T-helper 22 cell (primary cell): ENCODE data around the gene OR14A16.

Experiments used
- DNase-seq: peaks from one replicate; pipeline ENCODE4 v3.0.0-alpha.2; 2020; ENCODE audit warnings: low read depth

OR14A16 gene

GRCh38 chr1:247824023-247824422 lies at the start of gene OR14A16:
Gene OR14A16 (minus strand): TSS chr1:247824119. CDS start chr1:247815729, 8,390 bp downstream.
- no peak for DNase-seq

GRCh38 chr1:247865416-247865815 lies 41.5 kb upstream of the OR14A16 start:
- DNase-seq, result no peak

- no peak for DNase-seq
Observed at GRCh38 chr1:247864644-247865043, 40.7 kb upstream of the OR14A16 start.

GRCh38 chr1:247862756-247863155 lies 38.8 kb upstream of the OR14A16 start:
- DNase-seq, result no peak

GRCh38 chr1:247857985-247858619 lies 34.2 kb upstream of the OR14A16 start:
- no peak for DNase-seq

- DNase-seq, result no peak
Observed at GRCh38 chr1:247857069-247857984, 33.4 kb upstream of the OR14A16 start, which contains the start of gene TRIM58. Gene TRIM58 (plus strand): TSS chr1:247857187. CDS start chr1:247857247, 60 bp downstream.

GRCh38 chr1:247855911-247856310 lies 32.0 kb upstream of the OR14A16 start:
- no peak for DNase-seq

- no peak for DNase-seq
Observed at GRCh38 chr1:247854899-247855545, 31.1 kb upstream of the OR14A16 start.

- no peak for DNase-seq
Observed at GRCh38 chr1:247849616-247850015, 25.7 kb upstream of the OR14A16 start.

GRCh38 chr1:247848346-247848745 lies 24.4 kb upstream of the OR14A16 start:
- DNase-seq, result no peak

GRCh38 chr1:247845693-247846017 lies 21.7 kb upstream of the OR14A16 start:
- no peak for DNase-seq

GRCh38 chr1:247845011-247845692 lies 21.2 kb upstream of the OR14A16 start:
- no peak for DNase-seq

GRCh38 chr1:247843411-247843810 lies 19.5 kb upstream of the OR14A16 start:
- DNase-seq, result no peak

GRCh38 chr1:247841796-247842195 lies 17.9 kb upstream of the OR14A16 start, which contains the start of gene OR11L1:
Gene OR11L1 (minus strand): TSS chr1:247841896. CDS start chr1:247841896, 0 bp downstream.
- DNase-seq, result no peak

GRCh38 chr1:247840818-247841217 lies 16.9 kb upstream of the OR14A16 start:
- DNase-seq, result no peak

GRCh38 chr1:247833601-247834000 lies 9.7 kb upstream of the OR14A16 start:
- no peak for DNase-seq

- DNase-seq, result no peak
Observed at GRCh38 chr1:247829656-247830055, 5.7 kb upstream of the OR14A16 start.

- no peak for DNase-seq
Observed at GRCh38 chr1:247825362-247825761, 1.4 kb upstream of the OR14A16 start.

GRCh38 chr1:247822060-247822459 lies 1.9 kb downstream of the OR14A16 start:
- no peak for DNase-seq

- DNase-seq, result no peak
Observed at GRCh38 chr1:247812637-247813036, 11.3 kb downstream of the OR14A16 start.

GRCh38 chr1:247797518-247797917 lies 26.4 kb downstream of the OR14A16 start:
- no peak for DNase-seq

GRCh38 chr1:247769603-247770002 lies 54.3 kb downstream of the OR14A16 start:
- DNase-seq, result no peak
